AG04450 (cell line): ENCODE data around the gene CUL1. TPM values are rescaled to one million over a fixed set of nuclear protein-coding genes. Genes with fewer than 3 reads are reported as not detected.

Experiments used
- CTCF ChIA-PET: fragments of 300-600, 350-600 bp; formaldehyde crosslinking; extraction: SDS; loops from one replicate; lab custom pipeline; 2022; ENCODE audit warnings: antibody characterized with exemption, inconsistent platforms; lab: Charles Lee
- POLR2A ChIA-PET: fragments of 350-600 bp; formaldehyde crosslinking; extraction: SDS; loops from one replicate; lab custom pipeline; 2021; ENCODE audit warnings: antibody characterized with exemption, inconsistent platforms; lab: Yijun Ruan, JAX
- DNase-seq: peaks from one replicate; pipeline ENCODE4 v3.0.0-alpha.2; 2011; ENCODE audit warnings: low read depth, low spot score
- H3K27ac ChIP-seq: one replicate; pipeline ENCODE4 v1.5.1; 2012; ENCODE audit warnings: low read depth, low read length, control low read depth
- H3K27me3 ChIP-seq: one replicate; pipeline ENCODE4 v1.6.0; 2012; ENCODE audit warnings: low read length; ENCODE audit not compliant: control insufficient read depth, insufficient read depth
- H3K4me3 ChIP-seq: 2 replicates; pipeline ENCODE4 v1.5.1; 2011; ENCODE audit warnings: mild to moderate bottlenecking, low read depth, low read length, control low read depth
- H3K9me3 ChIP-seq: 2 replicates; pipeline ENCODE4 v1.5.1; 2012; ENCODE audit warnings: low read length; ENCODE audit not compliant: control insufficient read depth, insufficient read depth
- CTCF ChIP-seq: IDR thresholded peaks from 2 replicates; pipeline ENCODE4 v1.5.1; 2011; ENCODE audit warnings: low read depth, low read length, control low read depth, inconsistent platforms
- polyA plus RNA-seq: library from polyadenylated mRNA; depleted of rRNA; stranded (reverse); fragments of >200 nt; gene quantifications from 2 replicates; pipeline ENCODE4 v1.2.3, GENCODE V29; 2011

Gene CUL1
- polyA plus RNA-seq, 1 experiment: 56.8 TPM

GRCh38 chr7:148793590-148793989 is 94.9 kb downstream of the CUL1 start:
- ChIA-PET POLR2A (no interaction called here), CTCF (interaction anchor here (0.7 to 1.1 kb wide), 4 partner anchors 9 to 219 kb away, joined by 3 to 4 read pairs (median 3); no protein-coding TSS in a partner anchor)
- Histone ChIP-seq H3K9me3 (no peaks in the 10 kb centered on the region), H3K27ac (no peak overlapping the region), H3K27me3 (no peaks in the 10 kb centered on the region), H3K4me3 (no peak overlapping the region)
- DNase-seq: no peak
- no peak for TF ChIP-seq CTCF

GRCh38 chr7:148794476-148794875 is 95.8 kb downstream of the CUL1 start:
- TF ChIP-seq CTCF: no peak
- ChIA-PET POLR2A (no interaction called here), CTCF (interaction anchor here (1.0 kb wide), 1 partner anchor 218 kb away, joined by 3 read pairs; no protein-coding TSS in a partner anchor)
- no peaks in the 10 kb centered on the region for H3K9me3 ChIP-seq
- DNase-seq: no peak
- H3K27me3 ChIP-seq: no peaks in the 10 kb centered on the region
- no peak overlapping the region for H3K4me3 ChIP-seq
- H3K27ac ChIP-seq: no peak overlapping the region

GRCh38 chr7:148796841-148797240 is 98.1 kb downstream of the CUL1 start:
- POLR2A ChIA-PET: interaction anchor here (0.6 kb wide), 1 partner anchor 13 kb away, joined by 3 read pairs; no protein-coding TSS in a partner anchor
- Histone ChIP-seq H3K4me3 (no peak overlapping the region), H3K27me3 (no peaks in the 10 kb centered on the region), H3K9me3 (no peaks in the 10 kb centered on the region), H3K27ac (no peak overlapping the region)
- CTCF ChIA-PET: interaction anchor here (0.7 kb wide), 1 partner anchor 9 kb away, joined by 5 read pairs; no protein-coding TSS in a partner anchor
- no peak for TF ChIP-seq CTCF
- no peak for DNase-seq

- Histone ChIP-seq H3K9me3 (no peaks in the 10 kb centered on the region), H3K27ac (no peak overlapping the region), H3K4me3 (no peak overlapping the region), H3K27me3 (no peaks in the 10 kb centered on the region)
- TF ChIP-seq CTCF: no peak
- DNase-seq: no peak
- ChIA-PET POLR2A (no interaction called here), CTCF (no interaction called here)
These were observed 101.3 kb downstream of the CUL1 start for GRCh38 chr7:148799893-148800555.

- CTCF ChIA-PET: no interaction called here
These were observed 102.0 kb downstream of the CUL1 start for GRCh38 chr7:148800677-148801076.

More at GRCh38 chr7:148800677-148801076, 102.0 kb downstream of the CUL1 start:
- no peak for TF ChIP-seq CTCF
- Histone ChIP-seq H3K27ac (no peak overlapping the region), H3K27me3 (no peaks in the 10 kb centered on the region), H3K9me3 (no peaks in the 10 kb centered on the region), H3K4me3 (no peak overlapping the region)
- POLR2A ChIA-PET: no interaction called here
- no peak for DNase-seq
